Activated T-helper 2 cell treated with anti-CD3 and anti-CD28 coated beads, Interferon-gamma antibody, Interleukin-2, Interleukin-4, amounts not matched to agents 10 μg/mL and 5 μg/mL and 100 μg/mL, durations not matched to agents 14 hours and 24 hours and 36 hours (primary cell): ENCODE data around the gene RRBP1. TPM values are rescaled to one million over a fixed set of nuclear protein-coding genes. Genes with fewer than 3 reads are reported as not detected.

Experiments
- DNase-seq: peaks from one replicate; pipeline ENCODE4 v3.0.0; 2021; ENCODE audit warnings: low spot score
- H3K27ac Mint-ChIP-seq: one replicate; pipeline ENCODE4 v1.8.0; 2021; ENCODE audit warnings: mixed read lengths
- H3K27me3 Mint-ChIP-seq: one replicate; pipeline ENCODE4 v1.8.0; 2021; ENCODE audit warnings: low read depth, mixed read lengths
- H3K36me3 Mint-ChIP-seq: one replicate; pipeline ENCODE4 v1.8.0; 2021; ENCODE audit warnings: low read depth, mixed read lengths
- H3K4me1 Mint-ChIP-seq: one replicate; pipeline ENCODE4 v1.8.0; 2021; ENCODE audit warnings: low read depth, mixed read lengths
- H3K4me3 Mint-ChIP-seq: one replicate; pipeline ENCODE4 v1.8.0; 2021; ENCODE audit warnings: low read depth, mild to moderate bottlenecking, moderate library complexity, mixed read lengths
- H3K9me3 Mint-ChIP-seq: one replicate; pipeline ENCODE4 v1.8.0; 2021; ENCODE audit warnings: mixed read lengths
- intact Hi-C: fragments of 100-400 bp; cut with micrococcal nuclease; formaldehyde crosslinking; loops from one replicate; pipeline ENCODE4 v1.15.1; 2023
- total RNA-seq: library from RNA; stranded (reverse); gene quantifications from 2 replicates; pipeline ENCODE4 v1.2.3, GENCODE V29; 2022

The RRBP1 gene
- total RNA-seq, 1 donor from 2014 or later: 73.6 TPM

DNA sequence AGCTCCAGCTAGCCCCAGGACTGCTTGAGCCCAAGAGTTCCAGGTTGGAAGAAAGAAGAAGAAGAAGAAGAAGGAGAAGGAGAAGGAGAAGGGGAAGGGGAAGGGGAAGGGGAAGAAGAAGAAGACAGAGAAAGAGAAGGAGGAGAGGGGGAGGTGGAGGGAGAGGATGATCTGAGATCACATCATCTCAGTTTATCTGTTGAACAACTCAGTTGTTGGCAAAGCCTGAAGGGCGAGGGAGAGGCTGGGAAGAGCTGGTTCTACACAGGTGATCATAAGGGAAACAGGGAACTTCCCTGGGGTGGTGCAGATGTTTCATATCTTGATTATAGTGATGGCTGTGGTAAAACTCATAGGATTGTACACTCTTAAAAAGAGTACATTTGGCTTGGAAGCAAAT is 3.1 kb upstream of the RRBP1 start:
- intact Hi-C loops: no loop called here
- H3K27me3 Mint-ChIP-seq: peaks cover 47% of the 10 kb centered on the region
- no peak for DNase-seq
- peaks cover 2% of the 10 kb centered on the region for H3K36me3 Mint-ChIP-seq
- H3K9me3 Mint-ChIP-seq: no peaks in the 10 kb centered on the region
- H3K27ac Mint-ChIP-seq: no peak overlapping the region
- H3K4me1 Mint-ChIP-seq: peaks cover 9% of the 10 kb centered on the region
- no peak overlapping the region for H3K4me3 Mint-ChIP-seq

DNA sequence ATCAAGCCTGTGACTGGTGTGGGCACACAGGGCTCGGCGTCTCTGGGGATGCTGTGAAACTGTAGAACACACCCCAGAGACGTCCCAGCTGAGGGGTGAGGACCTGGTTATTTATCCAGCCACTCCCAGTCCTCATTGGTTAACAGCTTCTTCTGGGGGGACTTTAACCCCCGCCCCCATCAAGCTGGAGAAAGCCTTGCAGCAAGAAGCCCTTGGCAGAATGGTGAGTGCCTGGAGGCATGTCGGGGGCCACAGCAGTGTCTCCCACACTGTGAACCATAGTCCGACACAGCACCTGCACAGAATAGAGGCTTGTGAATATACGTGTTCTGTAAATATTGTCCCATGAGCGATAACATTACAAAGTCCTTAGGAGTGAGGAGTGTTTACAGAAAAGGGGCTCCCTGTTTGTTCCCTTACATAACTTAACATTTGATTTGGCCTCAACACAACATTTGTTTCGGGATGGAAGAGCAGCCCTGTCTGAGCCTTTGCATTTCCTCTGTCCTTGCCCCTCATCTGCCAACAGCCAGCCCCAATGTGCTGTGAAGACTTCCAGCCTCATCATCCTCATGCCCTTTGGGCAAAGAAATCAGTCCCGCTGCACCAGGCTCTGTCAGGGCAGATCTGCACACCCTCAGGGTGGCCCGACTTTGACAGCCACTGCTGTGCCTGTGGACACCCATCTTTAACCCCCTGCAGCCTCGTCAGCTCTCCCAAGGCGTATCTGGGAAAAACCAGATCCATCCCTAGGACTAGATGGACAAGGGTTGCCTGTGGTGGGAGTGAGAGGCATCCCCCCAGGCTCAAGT is 2.2 kb upstream of the RRBP1 start:
- no peak overlapping the region for H3K4me3 Mint-ChIP-seq
- peaks cover 11% of the 10 kb centered on the region for H3K36me3 Mint-ChIP-seq
- intact Hi-C loops: loop anchor here (5.0 kb wide), 4 partner anchors 147 to 603 kb away; partner anchors contain the start of genes KAT14, PET117 and ZNF133
- DNase-seq: no peak
- H3K9me3 Mint-ChIP-seq: no peaks in the 10 kb centered on the region
- H3K27ac Mint-ChIP-seq: no peak overlapping the region
- peaks cover 41% of the 10 kb centered on the region for H3K27me3 Mint-ChIP-seq
- peaks cover 17% of the 10 kb centered on the region for H3K4me1 Mint-ChIP-seq

DNA sequence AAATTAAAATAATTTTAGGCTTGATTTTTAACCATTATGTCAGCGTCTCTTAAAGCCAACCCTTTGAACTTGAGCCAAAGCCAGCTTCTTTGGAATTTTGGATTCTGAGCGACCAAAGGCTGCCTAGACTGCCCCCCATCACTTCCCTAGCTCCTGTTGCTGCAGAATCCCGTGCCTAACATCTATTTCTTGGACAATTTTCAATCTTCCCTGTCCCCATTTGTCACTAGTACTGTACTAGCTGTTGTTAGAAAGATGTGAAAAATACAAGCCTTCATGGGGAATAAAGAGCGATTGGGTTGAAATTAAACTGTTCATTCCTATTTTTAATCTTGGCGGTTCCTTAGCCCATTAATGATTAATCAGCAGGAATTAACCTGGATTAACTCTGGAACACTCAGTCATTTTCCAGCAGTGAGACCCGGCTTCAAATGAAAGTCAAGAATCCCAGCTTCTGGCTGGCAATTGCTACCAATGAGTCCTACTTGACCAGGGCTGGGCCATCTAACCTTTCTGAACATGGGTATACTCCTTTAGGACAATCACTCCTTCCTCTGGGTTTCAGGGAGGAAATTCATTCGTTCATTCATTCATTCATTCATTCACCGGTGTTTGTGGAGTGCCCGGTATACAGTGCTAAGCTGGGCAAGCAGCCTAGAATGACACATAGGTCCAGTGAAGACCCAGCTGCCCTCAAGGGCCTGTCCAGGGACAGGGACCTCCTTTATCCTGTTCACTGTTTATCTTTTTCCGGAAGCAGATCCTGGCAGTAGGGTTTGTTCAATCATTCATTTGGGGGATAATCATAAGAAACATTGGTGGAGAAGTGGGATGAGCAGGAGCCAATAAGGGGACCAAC is 1.4 kb upstream of the RRBP1 start:
- no peaks in the 10 kb centered on the region for H3K9me3 Mint-ChIP-seq
- intact Hi-C loops: loop anchor here (2.0 to 5.0 kb wide), 5 partner anchors 146 to 604 kb away; partner anchors contain the start of genes KAT14, PET117 and ZNF133
- H3K4me3 Mint-ChIP-seq: no peak overlapping the region
- H3K27ac Mint-ChIP-seq: no peak overlapping the region
- H3K4me1 Mint-ChIP-seq: peaks cover 23% of the 10 kb centered on the region
- no peak for DNase-seq
- H3K36me3 Mint-ChIP-seq: peaks cover 20% of the 10 kb centered on the region
- peaks cover 39% of the 10 kb centered on the region for H3K27me3 Mint-ChIP-seq

DNA sequence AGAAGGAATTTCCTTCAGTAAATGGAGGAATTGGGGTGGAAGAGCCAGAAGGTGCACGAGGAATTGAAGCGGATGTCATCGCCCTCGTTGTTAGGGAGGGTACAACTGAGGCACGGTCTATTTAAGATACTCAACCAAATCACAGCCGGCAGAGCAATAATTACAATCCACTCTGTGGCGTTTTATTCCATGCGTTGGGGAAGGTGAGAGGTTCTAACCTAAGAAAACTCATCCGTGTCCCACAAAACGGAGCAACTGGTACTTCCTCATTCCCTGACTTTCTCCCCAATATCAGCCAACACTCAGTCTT is 802 bp upstream of the RRBP1 start:
- peak overlapping the region; percentile 84 for H3K4me3 Mint-ChIP-seq
- H3K27ac Mint-ChIP-seq: peak overlapping the region; percentile 38
- peaks cover 25% of the 10 kb centered on the region for H3K36me3 Mint-ChIP-seq
- intact Hi-C loops: loop anchor here (1.0 to 5.0 kb wide), 8 partner anchors 146 to 604 kb away; partner anchors contain the start of genes KAT14, PET117 and ZNF133
- H3K9me3 Mint-ChIP-seq: no peaks in the 10 kb centered on the region
- DNase-seq: no peak
- peaks cover 36% of the 10 kb centered on the region for H3K27me3 Mint-ChIP-seq
- H3K4me1 Mint-ChIP-seq: peaks cover 28% of the 10 kb centered on the region

DNA sequence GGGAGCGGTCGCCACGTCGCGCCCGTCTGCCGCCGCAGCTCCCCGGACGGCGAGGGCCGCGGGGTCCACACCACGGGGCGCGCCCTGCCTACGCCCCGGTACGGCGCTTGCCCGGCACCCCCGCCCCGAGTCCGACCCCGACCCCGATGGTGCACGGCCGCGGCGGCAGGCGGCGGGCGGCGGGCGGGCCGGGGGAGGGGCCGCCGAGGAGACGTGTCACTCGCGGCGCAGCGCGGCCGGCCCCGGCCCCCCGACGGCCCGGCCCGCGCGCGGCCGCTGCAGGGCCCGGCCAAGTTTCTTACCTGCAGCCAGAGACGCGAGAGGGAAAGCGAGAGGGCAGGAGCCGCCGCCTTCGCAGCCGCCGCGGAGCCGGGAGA is 328 bp downstream of the RRBP1 start:
- Mint-ChIP-seq H3K27ac (peak overlapping the region; percentile 84), H3K4me1 (peaks cover 30% of the 10 kb centered on the region), H3K4me3 (peak overlapping the region; percentile 84), H3K36me3 (peaks cover 33% of the 10 kb centered on the region), H3K27me3 (peaks cover 25% of the 10 kb centered on the region), H3K9me3 (no peaks in the 10 kb centered on the region)
- intact Hi-C loops: loop anchor here (1.0 to 5.0 kb wide), 9 partner anchors 111 to 606 kb away; partner anchors contain the start of genes DSTN, KAT14, PET117 and ZNF133
- DNase-seq: no peak

DNA sequence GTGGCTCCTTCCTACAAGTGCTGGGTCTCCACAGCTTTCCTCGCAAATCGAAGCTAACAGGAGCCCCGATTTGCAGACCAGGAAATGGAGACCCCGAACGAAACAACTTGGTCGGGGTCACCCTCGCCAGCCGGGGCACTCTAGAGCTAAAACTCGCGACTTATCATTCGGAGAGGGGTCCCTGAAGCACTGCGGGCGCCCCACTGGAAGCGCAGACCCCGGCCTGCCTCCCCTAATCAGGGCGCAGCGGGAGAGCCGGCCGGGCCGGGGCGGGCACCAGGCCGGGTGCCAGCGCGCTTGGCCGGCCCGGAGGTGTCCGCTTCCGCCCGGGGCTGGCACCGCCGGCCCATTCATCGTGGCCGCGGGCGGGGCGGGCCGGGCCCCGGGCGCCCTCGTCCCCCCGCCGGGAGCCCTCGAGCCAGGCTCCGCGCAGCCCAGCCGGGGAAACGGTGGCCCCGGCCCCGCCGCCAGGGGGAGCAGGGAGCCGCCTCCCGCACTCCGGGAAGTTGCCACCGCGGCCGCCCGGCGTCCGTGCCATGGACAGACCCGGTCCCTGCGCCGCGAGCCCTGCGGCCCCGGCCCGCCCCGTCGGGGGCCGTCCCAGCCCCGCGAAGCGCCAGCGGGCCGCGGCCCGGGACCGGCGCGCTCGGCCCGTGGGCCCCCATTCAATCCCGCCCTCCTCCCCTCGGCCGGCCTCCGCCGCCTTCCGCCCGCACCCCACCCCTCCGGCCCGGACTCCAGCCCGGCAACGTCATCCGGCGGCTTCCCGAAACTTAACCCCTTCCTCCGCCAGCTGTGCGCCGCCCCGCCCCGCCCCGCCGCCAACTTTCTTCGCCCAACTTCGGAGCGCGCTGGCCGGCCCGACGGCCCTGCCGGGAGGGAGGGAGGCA is 961 bp downstream of the RRBP1 start:
- H3K27me3 Mint-ChIP-seq: peaks cover 20% of the 10 kb centered on the region
- H3K9me3 Mint-ChIP-seq: no peaks in the 10 kb centered on the region
- intact Hi-C loops: loop anchor here (2.0 to 5.0 kb wide), 5 partner anchors 110 to 606 kb away; partner anchors contain the start of genes DSTN, KAT14, PET117 and ZNF133
- H3K36me3 Mint-ChIP-seq: peaks cover 35% of the 10 kb centered on the region
- H3K27ac Mint-ChIP-seq: peak overlapping the region; percentile 74
- peaks cover 30% of the 10 kb centered on the region for H3K4me1 Mint-ChIP-seq
- peak overlapping the region; percentile 80 for H3K4me3 Mint-ChIP-seq
- DNase-seq: peak; percentile 70

DNA sequence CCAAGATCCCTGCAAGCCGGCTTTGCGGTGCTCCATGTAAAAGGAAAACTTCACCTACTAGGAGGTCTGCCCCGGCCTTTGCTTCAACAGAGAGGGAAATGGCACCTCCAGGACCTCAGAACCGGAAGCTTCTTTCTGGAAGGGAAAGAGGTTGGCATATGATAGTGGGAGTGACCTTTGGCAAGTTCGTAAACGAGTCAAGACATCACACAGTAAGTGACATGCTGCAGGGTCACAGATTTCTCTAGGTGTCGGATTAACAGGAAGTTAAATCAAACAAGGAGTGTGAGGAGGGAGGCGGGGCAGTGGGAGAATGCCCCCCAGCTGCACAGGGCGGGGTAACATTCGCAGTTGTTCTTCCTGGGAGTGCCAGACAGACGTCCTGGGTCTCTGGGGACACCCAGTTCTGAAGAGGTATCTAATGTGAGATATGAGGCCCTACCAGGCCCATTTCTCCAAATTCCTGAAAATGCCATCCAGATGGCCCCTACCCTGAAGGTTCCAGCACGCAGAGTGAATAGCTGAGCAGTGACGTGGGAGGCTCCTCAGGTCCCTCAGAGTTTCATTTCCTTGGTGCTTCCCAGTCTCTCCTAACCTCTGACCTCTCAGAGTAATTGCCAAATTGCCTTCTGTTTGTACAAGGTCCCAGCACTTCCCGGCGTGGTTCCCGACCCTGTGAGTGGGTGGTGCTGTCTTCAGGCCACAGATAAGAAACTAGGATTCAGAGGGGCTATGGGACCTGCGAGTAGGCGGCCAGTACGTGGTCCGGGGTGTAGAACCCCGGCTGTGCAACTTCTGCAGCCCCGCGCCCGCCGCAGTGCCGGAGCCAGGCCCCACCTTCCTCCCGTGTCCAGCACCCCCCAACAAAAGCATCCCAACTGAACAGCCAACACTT is 1.9 kb downstream of the RRBP1 start:
- peak overlapping the region; percentile 80 for H3K4me3 Mint-ChIP-seq
- intact Hi-C loops: loop anchor here (2.0 to 5.0 kb wide), 6 partner anchors 15 to 607 kb away; partner anchors contain the start of genes DSTN, KAT14, PET117 and ZNF133
- peaks cover 32% of the 10 kb centered on the region for H3K4me1 Mint-ChIP-seq
- H3K36me3 Mint-ChIP-seq: peaks cover 41% of the 10 kb centered on the region
- DNase-seq: no peak
- no peaks in the 10 kb centered on the region for H3K9me3 Mint-ChIP-seq
- H3K27me3 Mint-ChIP-seq: peaks cover 14% of the 10 kb centered on the region
- H3K27ac Mint-ChIP-seq: peak overlapping the region; percentile 74

DNA sequence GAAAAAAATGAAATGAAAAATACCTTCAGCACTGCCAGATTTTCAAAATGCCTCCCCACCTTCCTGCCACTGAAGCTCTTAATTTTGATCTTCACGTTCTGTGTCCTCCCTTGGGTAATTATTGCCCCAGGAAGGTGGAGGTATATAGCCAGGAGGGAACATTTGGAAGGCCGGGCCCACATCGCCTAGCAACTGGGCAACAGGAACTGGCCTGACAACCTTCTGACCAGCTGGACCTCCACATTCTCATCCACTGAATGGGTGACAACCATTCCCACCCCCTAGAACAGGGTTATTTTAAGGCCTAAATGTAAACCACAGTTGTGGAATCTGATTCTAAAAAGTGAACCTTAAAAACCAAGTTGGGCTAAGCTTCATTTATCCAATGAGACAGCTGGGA is 3.2 kb downstream of the RRBP1 start:
- no peak for DNase-seq
- Mint-ChIP-seq H3K36me3 (peaks cover 41% of the 10 kb centered on the region), H3K27ac (peak overlapping the region; percentile 17), H3K9me3 (no peaks in the 10 kb centered on the region), H3K27me3 (peaks cover 7% of the 10 kb centered on the region), H3K4me3 (no peak overlapping the region), H3K4me1 (peaks cover 36% of the 10 kb centered on the region)
- intact Hi-C loops: loop anchor here (2.0 kb wide), 1 partner anchor 14 kb away; no protein-coding TSS in a partner anchor

DNA sequence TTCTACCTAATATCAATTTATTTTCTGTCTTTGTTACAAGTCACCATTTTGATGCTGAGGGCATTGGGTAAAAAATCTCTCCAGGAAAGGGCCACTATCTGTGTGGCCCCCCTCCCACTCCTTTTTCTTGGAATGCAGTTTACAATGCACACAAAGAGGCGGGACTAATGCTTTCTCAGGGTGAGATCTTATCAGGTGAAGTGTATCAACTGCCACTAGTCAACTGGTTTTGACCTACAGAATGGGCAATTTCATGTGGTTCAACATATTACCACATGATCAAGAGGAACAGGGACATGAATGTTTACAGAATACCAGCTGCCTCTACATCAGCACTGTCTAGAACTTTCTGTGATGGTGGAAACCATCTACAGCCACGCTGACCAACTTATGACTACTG is 3.7 kb downstream of the RRBP1 start:
- intact Hi-C loops: loop anchor here (2.0 kb wide), 1 partner anchor 13 kb away; no protein-coding TSS in a partner anchor
- peak overlapping the region; percentile 8 for H3K4me3 Mint-ChIP-seq
- H3K4me1 Mint-ChIP-seq: peaks cover 36% of the 10 kb centered on the region
- no peak overlapping the region for H3K27ac Mint-ChIP-seq
- no peaks in the 10 kb centered on the region for H3K9me3 Mint-ChIP-seq
- DNase-seq: no peak
- peaks cover 44% of the 10 kb centered on the region for H3K36me3 Mint-ChIP-seq
- H3K27me3 Mint-ChIP-seq: peaks cover 4% of the 10 kb centered on the region

DNA sequence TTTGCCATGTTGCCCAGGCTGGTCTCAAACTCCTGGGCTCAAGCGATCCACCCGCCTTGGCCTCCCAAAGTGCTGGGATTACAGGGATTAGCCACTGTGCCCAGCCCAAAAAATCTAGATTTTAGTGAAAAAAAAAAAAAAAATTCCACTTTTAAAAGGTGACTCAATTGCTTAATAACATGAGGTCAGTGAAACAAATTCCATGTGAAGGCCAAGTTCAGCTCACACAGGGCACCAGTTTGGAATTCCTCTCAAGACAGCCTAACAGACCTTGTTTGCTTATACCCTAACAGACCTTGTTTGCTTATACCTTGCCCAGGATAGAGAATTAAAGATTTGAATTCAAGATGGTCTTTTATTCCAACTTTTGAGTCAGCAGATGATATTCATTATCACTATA is 5.1 kb downstream of the RRBP1 start:
- no peak overlapping the region for H3K4me3 Mint-ChIP-seq
- H3K9me3 Mint-ChIP-seq: no peaks in the 10 kb centered on the region
- no peak overlapping the region for H3K27ac Mint-ChIP-seq
- peaks cover 48% of the 10 kb centered on the region for H3K36me3 Mint-ChIP-seq
- no peak for DNase-seq
- H3K27me3 Mint-ChIP-seq: no peaks in the 10 kb centered on the region
- intact Hi-C loops: no loop called here
- H3K4me1 Mint-ChIP-seq: peaks cover 33% of the 10 kb centered on the region

DNA sequence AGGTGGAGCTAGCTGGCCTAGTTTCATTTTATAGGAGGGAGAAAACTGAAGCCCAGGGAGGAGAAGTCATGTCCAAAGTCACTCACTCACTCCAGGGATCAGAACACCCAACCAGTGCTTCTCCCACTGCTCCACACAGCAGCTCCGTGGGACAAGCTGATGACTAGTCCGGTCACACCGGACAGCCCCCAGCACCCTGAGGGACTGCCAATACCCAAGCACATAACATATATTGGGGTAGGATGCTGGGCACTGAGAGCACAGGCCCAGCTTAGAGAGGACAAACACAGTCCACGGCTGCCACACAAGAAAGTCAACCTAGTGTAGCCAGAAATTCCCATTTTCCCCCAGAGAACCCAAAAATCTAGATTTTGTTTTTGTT is 5.7 kb downstream of the RRBP1 start:
- no peak overlapping the region for H3K4me3 Mint-ChIP-seq

More for the DNA sequence above, 5.7 kb downstream of the RRBP1 start:
- Mint-ChIP-seq H3K36me3 (peaks cover 51% of the 10 kb centered on the region), H3K27ac (no peak overlapping the region), H3K27me3 (no peaks in the 10 kb centered on the region), H3K9me3 (no peaks in the 10 kb centered on the region), H3K4me1 (peaks cover 36% of the 10 kb centered on the region)
- DNase-seq: no peak
- intact Hi-C loops: no loop called here
